SH-SY5Y (cell line): ENCODE measurements around the gene TRIM38.

Source experiments
- GATA2 ChIP-seq: IDR thresholded peaks from 2 replicates; pipeline ENCODE4 v1.6.1; 2011; ENCODE audit warnings: mild to moderate bottlenecking, low read depth, low read length
- GATA3 ChIP-seq: IDR thresholded peaks from 2 replicates; pipeline ENCODE4 v1.6.1; 2011; ENCODE audit warnings: low read depth, mild to moderate bottlenecking, low read length, moderate library complexity

GRCh38 chr6:25962149-25963127 is at the start of gene TRIM38:
- no peak for TF ChIP-seq GATA2
- TF ChIP-seq GATA3 = no peak
